Liver (tissue), 9 donors: Measurements from ENCODE around the gene CACNA1A. TPM values are rescaled to one million over a fixed set of nuclear protein-coding genes. Genes with fewer than 3 reads are reported as not detected.

Experiments
- DNase-seq: peaks from one replicate; pipeline ENCODE4 v3.0.0-alpha.2; 2017; ENCODE audit warnings: low spot score
- H3K27ac ChIP-seq, 2 donors: one replicate each; pipeline ENCODE4 v1.7.0; 2013; ENCODE audit warnings: inconsistent platforms in 2 of 2, low read length in 2 of 2, control low read depth in 1 of 2, low read depth in 1 of 2, mild to moderate bottlenecking in 1 of 2
- H3K27me3 ChIP-seq, 4 donors: one replicate each; pipeline versions ENCODE4 v1.6.1 to v1.7.0; 2013; ENCODE audit warnings: low read length in 3 of 4, inconsistent platforms in 1 of 4, mild to moderate bottlenecking in 1 of 4, moderate library complexity in 1 of 4; ENCODE audit not compliant: control insufficient read depth in 4 of 4, insufficient read depth in 4 of 4
- H3K36me3 ChIP-seq, 4 donors: one replicate each; pipeline versions ENCODE4 v1.6.1 to v1.7.0; 2013; ENCODE audit warnings: low read length in 3 of 4, mild to moderate bottlenecking in 3 of 4, low read depth in 1 of 4, moderate library complexity in 1 of 4; ENCODE audit not compliant: control insufficient read depth in 4 of 4, insufficient read depth in 3 of 4
- H3K4me1 ChIP-seq, 4 donors: one replicate each; pipeline versions ENCODE4 v1.6.1 to v1.7.0; 2013; ENCODE audit warnings: low read length in 3 of 4, mild to moderate bottlenecking in 3 of 4, moderate library complexity in 1 of 4; ENCODE audit not compliant: control insufficient read depth in 4 of 4, insufficient read depth in 4 of 4
- H3K4me3 ChIP-seq, 3 donors: one replicate each; pipeline versions ENCODE4 v1.6.1 to v1.7.0; 2013; ENCODE audit warnings: low read length in 3 of 3, control low read depth in 1 of 3, low read depth in 1 of 3, mild to moderate bottlenecking in 1 of 3
- H3K9ac ChIP-seq, 2 donors: one replicate each; pipeline ENCODE4 v1.7.0; 2013; ENCODE audit warnings: low read length in 2 of 2, mild to moderate bottlenecking in 2 of 2, moderate library complexity in 2 of 2, control low read depth in 1 of 2, low read depth in 1 of 2
- H3K9me3 ChIP-seq, 4 donors: one replicate each; pipeline versions ENCODE4 v1.6.1 to v1.7.0; 2013; ENCODE audit warnings: low read length in 3 of 4; ENCODE audit not compliant: control insufficient read depth in 4 of 4
- EGR1 ChIP-seq, 2 donors: IDR thresholded peaks; 2 replicates each; pipeline ENCODE4 v1.6.1; 2016 to 2018; ENCODE audit warnings: antibody characterized with exemption in 2 of 2, low read depth in 2 of 2
- FOXA1 ChIP-seq: IDR thresholded peaks from 2 replicates; pipeline ENCODE4 v1.6.1; 2016; ENCODE audit warnings: antibody characterized with exemption
- FOXA2 ChIP-seq: IDR thresholded peaks from 2 replicates; pipeline ENCODE4 v1.6.1; 2016; ENCODE audit warnings: antibody characterized with exemption
- GABPA ChIP-seq, 2 donors: IDR thresholded peaks in 1 of 2; conservative IDR thresholded peaks in 1 of 2; 2 replicates each; pipeline ENCODE4 v1.6.1; 2016; ENCODE audit warnings: antibody characterized with exemption in 2 of 2, mild to moderate bottlenecking in 1 of 2, moderate library complexity in 1 of 2
- HNF4A ChIP-seq, 2 donors: conservative IDR thresholded peaks; 2 replicates each; pipeline ENCODE4 v1.6.1; 2016; ENCODE audit warnings: antibody characterized with exemption in 2 of 2, mild to moderate bottlenecking in 2 of 2
- HNF4G ChIP-seq: IDR thresholded peaks from 2 replicates; pipeline ENCODE4 v1.6.1; 2016; ENCODE audit warnings: antibody characterized with exemption
- JUND ChIP-seq, 2 donors: IDR thresholded peaks; 2 replicates each; pipeline ENCODE4 v1.6.1; 2016; ENCODE audit warnings: antibody characterized with exemption in 2 of 2
- MAX ChIP-seq: IDR thresholded peaks from 2 replicates; pipeline ENCODE4 v1.6.1; 2016; ENCODE audit warnings: antibody characterized with exemption
- NR2F2 ChIP-seq: IDR thresholded peaks from 2 replicates; pipeline ENCODE4 v1.6.1; 2016; ENCODE audit warnings: antibody characterized with exemption
- RAD21 ChIP-seq, 2 donors: IDR thresholded peaks; 2 replicates each; pipeline ENCODE4 v1.6.1; 2016; ENCODE audit warnings: antibody characterized with exemption in 2 of 2, mild to moderate bottlenecking in 2 of 2
- RXRA ChIP-seq, 2 donors: IDR thresholded peaks; 2 replicates each; pipeline ENCODE4 v1.6.1; 2017 to 2018; ENCODE audit warnings: antibody characterized with exemption in 2 of 2, mild to moderate bottlenecking in 1 of 2
- SP1 ChIP-seq: IDR thresholded peaks from 2 replicates; pipeline ENCODE4 v1.6.1; 2018; ENCODE audit warnings: antibody characterized with exemption, mild to moderate bottlenecking
- TAF1 ChIP-seq: conservative IDR thresholded peaks from 2 replicates; pipeline ENCODE4 v1.6.1; 2016; ENCODE audit warnings: antibody characterized with exemption, mild to moderate bottlenecking
- YY1 ChIP-seq: IDR thresholded peaks from 2 replicates; pipeline ENCODE4 v1.6.1; 2016; ENCODE audit warnings: antibody characterized with exemption, mild to moderate bottlenecking
- ZBTB33 ChIP-seq: IDR thresholded peaks from 2 replicates; pipeline ENCODE4 v1.6.1; 2016; ENCODE audit warnings: antibody characterized with exemption
- WGBS: extraction: QIAGEN DNeasy Blood & Tissue Kit; methylation state at CpG from one replicate; pipeline ENCODE4 v1.1.7; 2013; 5-methylcytosine and 5-hydroxymethylcytosine counted together
- polyA plus RNA-seq, 2 donors: library from polyadenylated mRNA; stranded (reverse) in 1 of 2; unstranded in 1 of 2; fragments of 200-250 nt in 1 of 2; fragments of >200 nt in 1 of 2; fragmentation: Nextera tagmentation in 1 of 2; extraction: Ambion mirVana in 1 of 2; gene quantifications; one replicate each; pipeline versions ENCODE4 v1.2.1 to v1.2.3, GENCODE V29; 2013 to 2015
- total RNA-seq, 2 donors: library from RNA; depleted of rRNA; stranded (reverse); fragments of >200 nt; gene quantifications; one replicate each; pipeline ENCODE4 v1.2.3, GENCODE V29; 2014
- TF ChIP-seq, protein P1 (sequence below): IDR thresholded peaks from 2 replicates; pipeline ENCODE4 v1.6.1; 2016; ENCODE audit warnings: antibody characterized with exemption
- TF ChIP-seq, protein P2 (sequence below): fragments of 150-350 bp; IDR thresholded peaks from 2 replicates; pipeline ENCODE4 v1.5.1; 2017; ENCODE audit warnings: improper control_type of control experiment, low read depth, low read length; ENCODE audit not compliant: missing input control
- TF ChIP-seq, protein P3 (sequence below): IDR thresholded peaks from 2 replicates; pipeline ENCODE4 v1.6.1; 2016; ENCODE audit warnings: antibody characterized with exemption, mild to moderate bottlenecking
- donor health status: healthy.
- donor health status: healthy.
- donor health status: healthy.
- donor health status: healthy.
- donor health status: healthy.

CACNA1A gene
- total and polyA plus RNA-seq, 4 donors: 0.09 to 0.17 (median 0.17) TPM; not detected in 1

- Histone ChIP-seq H3K36me3 (no peaks in the 10 kb centered on the region), H3K9me3 (no peaks in the 10 kb centered on the region), H3K9ac (no peak overlapping the region), H3K27me3 (peaks cover 0 to 2% (median 0%) of the 10 kb centered on the region in 4 donors), H3K4me3 (no peak overlapping the region), H3K27ac (no peak overlapping the region), H3K4me1 (no peaks in the 10 kb centered on the region)
- TF ChIP-seq, protein P1, sequence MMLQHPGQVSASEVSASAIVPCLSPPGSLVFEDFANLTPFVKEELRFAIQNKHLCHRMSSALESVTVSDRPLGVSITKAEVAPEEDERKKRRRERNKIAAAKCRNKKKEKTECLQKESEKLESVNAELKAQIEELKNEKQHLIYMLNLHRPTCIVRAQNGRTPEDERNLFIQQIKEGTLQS: no peak
- no peak for TF ChIP-seq SP1
- no peak for DNase-seq
- WGBS: 73% methylated on average over 25 of the region's 25 CpGs
These were observed 264.8 kb downstream of the CACNA1A start for GRCh38 chr19:13241231-13242104.

DNA sequence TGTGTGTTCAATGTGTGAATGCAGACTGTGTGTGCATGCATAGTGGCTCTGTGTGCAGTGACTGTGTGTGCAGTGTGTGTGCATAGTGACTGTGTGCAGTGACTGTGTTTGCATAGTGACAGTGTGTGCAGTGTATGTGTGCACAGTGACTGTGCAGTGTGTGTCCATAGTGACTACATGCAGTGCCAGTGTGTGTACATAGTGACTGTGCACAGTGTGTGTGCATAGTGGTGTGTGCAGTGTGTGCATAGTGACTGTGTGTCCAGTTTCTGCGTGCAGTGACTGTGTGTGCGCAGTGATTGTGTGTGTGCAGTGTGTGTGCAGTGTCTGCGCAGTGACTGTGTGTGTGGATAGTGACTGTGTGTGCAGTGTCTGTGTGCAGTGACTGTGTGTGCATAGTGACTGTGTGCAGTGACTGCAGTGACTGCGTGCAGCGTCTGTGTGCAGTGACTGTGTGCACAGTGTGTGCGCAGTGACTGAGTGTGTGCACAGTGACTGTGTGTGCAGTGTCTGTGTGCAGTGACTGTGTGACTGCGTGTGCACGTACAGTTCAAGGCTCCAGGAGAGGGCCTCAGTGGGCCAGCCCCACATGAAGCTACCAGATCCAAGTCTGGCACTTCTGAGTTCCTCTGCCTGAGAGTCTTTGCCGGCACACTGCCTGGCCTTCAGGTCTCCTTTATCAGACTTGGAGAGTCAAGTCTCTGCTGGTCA lies 265.8 kb downstream of the CACNA1A start:
- H3K9me3 ChIP-seq: peaks cover 0 to 2% (median under 1%) of the 10 kb centered on the region in 4 donors
- peaks cover 0 to 2% (median 0%) of the 10 kb centered on the region in 4 donors for H3K27me3 ChIP-seq
- no peak for DNase-seq
- WGBS: 84% methylated on average over 9 of the region's 9 CpGs
- TF ChIP-seq, protein P2, sequence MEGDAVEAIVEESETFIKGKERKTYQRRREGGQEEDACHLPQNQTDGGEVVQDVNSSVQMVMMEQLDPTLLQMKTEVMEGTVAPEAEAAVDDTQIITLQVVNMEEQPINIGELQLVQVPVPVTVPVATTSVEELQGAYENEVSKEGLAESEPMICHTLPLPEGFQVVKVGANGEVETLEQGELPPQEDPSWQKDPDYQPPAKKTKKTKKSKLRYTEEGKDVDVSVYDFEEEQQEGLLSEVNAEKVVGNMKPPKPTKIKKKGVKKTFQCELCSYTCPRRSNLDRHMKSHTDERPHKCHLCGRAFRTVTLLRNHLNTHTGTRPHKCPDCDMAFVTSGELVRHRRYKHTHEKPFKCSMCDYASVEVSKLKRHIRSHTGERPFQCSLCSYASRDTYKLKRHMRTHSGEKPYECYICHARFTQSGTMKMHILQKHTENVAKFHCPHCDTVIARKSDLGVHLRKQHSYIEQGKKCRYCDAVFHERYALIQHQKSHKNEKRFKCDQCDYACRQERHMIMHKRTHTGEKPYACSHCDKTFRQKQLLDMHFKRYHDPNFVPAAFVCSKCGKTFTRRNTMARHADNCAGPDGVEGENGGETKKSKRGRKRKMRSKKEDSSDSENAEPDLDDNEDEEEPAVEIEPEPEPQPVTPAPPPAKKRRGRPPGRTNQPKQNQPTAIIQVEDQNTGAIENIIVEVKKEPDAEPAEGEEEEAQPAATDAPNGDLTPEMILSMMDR: no peak
- TF ChIP-seq RXRA (IDR thresholded peaks at IDR 0.05) (no peak), ZBTB33 (no peak), NR2F2 (no peak), MAX (no peak), JUND (IDR thresholded peaks at IDR 0.05) (no peak), YY1 (no peak), FOXA2 (no peak), HNF4G (no peak), RAD21 (IDR thresholded peaks at IDR 0.05) (no peak), SP1 (no peak), HNF4A (conservative IDR thresholded peaks at IDR 0.05) (no peak), GABPA (IDR thresholded peaks at IDR 0.05 in 1 of 2, conservative IDR thresholded peaks at IDR 0.05 in 1 of 2) (no peak), EGR1 (IDR thresholded peaks at IDR 0.05; ENCODE audit: low read depth in 2 of 2) (no peak), TAF1 (no peak), FOXA1 (no peak)
- TF ChIP-seq, protein P3, sequence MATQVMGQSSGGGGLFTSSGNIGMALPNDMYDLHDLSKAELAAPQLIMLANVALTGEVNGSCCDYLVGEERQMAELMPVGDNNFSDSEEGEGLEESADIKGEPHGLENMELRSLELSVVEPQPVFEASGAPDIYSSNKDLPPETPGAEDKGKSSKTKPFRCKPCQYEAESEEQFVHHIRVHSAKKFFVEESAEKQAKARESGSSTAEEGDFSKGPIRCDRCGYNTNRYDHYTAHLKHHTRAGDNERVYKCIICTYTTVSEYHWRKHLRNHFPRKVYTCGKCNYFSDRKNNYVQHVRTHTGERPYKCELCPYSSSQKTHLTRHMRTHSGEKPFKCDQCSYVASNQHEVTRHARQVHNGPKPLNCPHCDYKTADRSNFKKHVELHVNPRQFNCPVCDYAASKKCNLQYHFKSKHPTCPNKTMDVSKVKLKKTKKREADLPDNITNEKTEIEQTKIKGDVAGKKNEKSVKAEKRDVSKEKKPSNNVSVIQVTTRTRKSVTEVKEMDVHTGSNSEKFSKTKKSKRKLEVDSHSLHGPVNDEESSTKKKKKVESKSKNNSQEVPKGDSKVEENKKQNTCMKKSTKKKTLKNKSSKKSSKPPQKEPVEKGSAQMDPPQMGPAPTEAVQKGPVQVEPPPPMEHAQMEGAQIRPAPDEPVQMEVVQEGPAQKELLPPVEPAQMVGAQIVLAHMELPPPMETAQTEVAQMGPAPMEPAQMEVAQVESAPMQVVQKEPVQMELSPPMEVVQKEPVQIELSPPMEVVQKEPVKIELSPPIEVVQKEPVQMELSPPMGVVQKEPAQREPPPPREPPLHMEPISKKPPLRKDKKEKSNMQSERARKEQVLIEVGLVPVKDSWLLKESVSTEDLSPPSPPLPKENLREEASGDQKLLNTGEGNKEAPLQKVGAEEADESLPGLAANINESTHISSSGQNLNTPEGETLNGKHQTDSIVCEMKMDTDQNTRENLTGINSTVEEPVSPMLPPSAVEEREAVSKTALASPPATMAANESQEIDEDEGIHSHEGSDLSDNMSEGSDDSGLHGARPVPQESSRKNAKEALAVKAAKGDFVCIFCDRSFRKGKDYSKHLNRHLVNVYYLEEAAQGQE: no peak
- TF ChIP-seq, protein P1: no peak
- no peak overlapping the region for H3K4me3 ChIP-seq
- H3K36me3 ChIP-seq: no peaks in the 10 kb centered on the region
- H3K4me1 ChIP-seq: no peaks in the 10 kb centered on the region
- no peak overlapping the region for H3K9ac ChIP-seq
- H3K27ac ChIP-seq: no peak overlapping the region
